PFSK-1 (cell line): Measurements from ENCODE around the gene GALNTL6.

ENCODE experiments used
- FOXP2 ChIP-seq: optimal IDR thresholded peaks from 2 replicates; pipeline ENCODE3; 2011; ENCODE audit warnings: borderline replicate concordance, control low read depth, inconsistent platforms; ENCODE audit not compliant: insufficient read depth; ENCODE audit errors: extremely low read length, extremely low read depth
- POLR2AphosphoS5 ChIP-seq: IDR thresholded peaks from 2 replicates; pipeline ENCODE4 v1.6.1; 2012; ENCODE audit warnings: low read depth, mild to moderate bottlenecking, control low read depth, low read length, moderate library complexity
- SIN3A ChIP-seq: IDR thresholded peaks from 2 replicates; pipeline ENCODE4 v1.6.1; 2012; ENCODE audit warnings: mild to moderate bottlenecking, low read length, moderate library complexity, borderline replicate concordance; ENCODE audit not compliant: insufficient read depth
- TAF1 ChIP-seq: IDR thresholded peaks from 2 replicates; pipeline ENCODE4 v1.6.1; 2012; ENCODE audit warnings: low read length, control low read depth, borderline replicate concordance; ENCODE audit not compliant: insufficient read depth
- TF ChIP-seq, protein P1 (sequence below), 2 experiments: IDR thresholded peaks; 2 replicates each; pipeline versions ENCODE4 v1.6.1 to v1.8.0; 2011 to 2012; ENCODE audit warnings: low read depth in 2 of 2, low read length in 2 of 2, control low read depth in 1 of 2, inconsistent platforms in 1 of 2, mild to moderate bottlenecking in 1 of 2, moderate library complexity in 1 of 2; ENCODE audit not compliant: insufficient read depth in 1 of 2

The GALNTL6 gene

GRCh38 chr4:171954650-171955049, 141.4 kb downstream of the GALNTL6 start:
- TF ChIP-seq POLR2AphosphoS5 (no peak), SIN3A (no peak), TAF1 (no peak), FOXP2 (no peak)
- TF ChIP-seq, protein P1, sequence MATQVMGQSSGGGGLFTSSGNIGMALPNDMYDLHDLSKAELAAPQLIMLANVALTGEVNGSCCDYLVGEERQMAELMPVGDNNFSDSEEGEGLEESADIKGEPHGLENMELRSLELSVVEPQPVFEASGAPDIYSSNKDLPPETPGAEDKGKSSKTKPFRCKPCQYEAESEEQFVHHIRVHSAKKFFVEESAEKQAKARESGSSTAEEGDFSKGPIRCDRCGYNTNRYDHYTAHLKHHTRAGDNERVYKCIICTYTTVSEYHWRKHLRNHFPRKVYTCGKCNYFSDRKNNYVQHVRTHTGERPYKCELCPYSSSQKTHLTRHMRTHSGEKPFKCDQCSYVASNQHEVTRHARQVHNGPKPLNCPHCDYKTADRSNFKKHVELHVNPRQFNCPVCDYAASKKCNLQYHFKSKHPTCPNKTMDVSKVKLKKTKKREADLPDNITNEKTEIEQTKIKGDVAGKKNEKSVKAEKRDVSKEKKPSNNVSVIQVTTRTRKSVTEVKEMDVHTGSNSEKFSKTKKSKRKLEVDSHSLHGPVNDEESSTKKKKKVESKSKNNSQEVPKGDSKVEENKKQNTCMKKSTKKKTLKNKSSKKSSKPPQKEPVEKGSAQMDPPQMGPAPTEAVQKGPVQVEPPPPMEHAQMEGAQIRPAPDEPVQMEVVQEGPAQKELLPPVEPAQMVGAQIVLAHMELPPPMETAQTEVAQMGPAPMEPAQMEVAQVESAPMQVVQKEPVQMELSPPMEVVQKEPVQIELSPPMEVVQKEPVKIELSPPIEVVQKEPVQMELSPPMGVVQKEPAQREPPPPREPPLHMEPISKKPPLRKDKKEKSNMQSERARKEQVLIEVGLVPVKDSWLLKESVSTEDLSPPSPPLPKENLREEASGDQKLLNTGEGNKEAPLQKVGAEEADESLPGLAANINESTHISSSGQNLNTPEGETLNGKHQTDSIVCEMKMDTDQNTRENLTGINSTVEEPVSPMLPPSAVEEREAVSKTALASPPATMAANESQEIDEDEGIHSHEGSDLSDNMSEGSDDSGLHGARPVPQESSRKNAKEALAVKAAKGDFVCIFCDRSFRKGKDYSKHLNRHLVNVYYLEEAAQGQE (IDR thresholded peaks at IDR 0.05; ENCODE audit: insufficient read depth in 1 of 2, low read depth in 2 of 2, low read length in 2 of 2): no peak

DNA sequence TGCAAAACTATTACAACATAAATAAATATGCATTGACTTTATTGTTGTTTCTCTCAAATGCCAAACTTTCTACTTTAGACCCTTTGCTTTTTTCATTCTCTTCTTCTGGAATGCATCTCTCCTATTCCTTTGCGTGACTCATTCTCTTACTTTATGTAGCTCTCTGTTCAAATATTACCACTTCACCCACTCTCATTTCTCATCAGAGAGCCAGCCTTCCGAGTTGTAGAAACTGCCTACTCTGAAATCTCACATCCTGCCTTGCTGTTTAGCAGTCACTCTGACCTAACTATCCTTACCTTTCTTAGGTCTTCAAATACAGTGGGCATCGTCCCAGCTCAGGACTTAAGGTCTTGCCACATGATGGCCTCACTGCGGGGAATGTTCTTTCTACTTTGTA, 143.5 kb downstream of the GALNTL6 start:
- TF ChIP-seq POLR2AphosphoS5 (no peak), SIN3A (no peak), TAF1 (no peak), FOXP2 (no peak)
- TF ChIP-seq, protein P1 (IDR thresholded peaks at IDR 0.05; ENCODE audit: insufficient read depth in 1 of 2, low read depth in 2 of 2, low read length in 2 of 2): no peak

DNA sequence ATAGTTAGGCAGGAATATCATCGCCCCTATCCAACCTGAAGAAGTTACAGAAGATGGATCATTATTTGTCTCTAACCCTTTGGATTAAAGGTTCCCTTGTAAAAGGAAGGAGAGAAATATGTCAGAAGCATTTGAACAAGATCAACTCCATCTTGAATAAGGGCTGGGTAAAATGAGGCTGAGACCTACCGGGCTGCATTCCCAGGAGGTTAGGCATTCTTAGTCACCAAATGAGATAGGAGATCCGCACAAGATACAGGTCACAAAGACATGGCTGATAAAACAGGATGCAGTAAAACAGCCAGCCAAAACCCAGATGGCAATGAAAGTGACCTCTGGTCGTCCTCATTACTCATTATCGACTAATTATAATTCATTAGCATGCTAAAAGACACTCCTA, 148.9 kb downstream of the GALNTL6 start:
- TF ChIP-seq SIN3A (no peak), TAF1 (no peak), FOXP2 (no peak), POLR2AphosphoS5 (no peak)
- TF ChIP-seq, protein P1 (IDR thresholded peaks at IDR 0.05; ENCODE audit: insufficient read depth in 1 of 2, low read depth in 2 of 2, low read length in 2 of 2): no peak

DNA sequence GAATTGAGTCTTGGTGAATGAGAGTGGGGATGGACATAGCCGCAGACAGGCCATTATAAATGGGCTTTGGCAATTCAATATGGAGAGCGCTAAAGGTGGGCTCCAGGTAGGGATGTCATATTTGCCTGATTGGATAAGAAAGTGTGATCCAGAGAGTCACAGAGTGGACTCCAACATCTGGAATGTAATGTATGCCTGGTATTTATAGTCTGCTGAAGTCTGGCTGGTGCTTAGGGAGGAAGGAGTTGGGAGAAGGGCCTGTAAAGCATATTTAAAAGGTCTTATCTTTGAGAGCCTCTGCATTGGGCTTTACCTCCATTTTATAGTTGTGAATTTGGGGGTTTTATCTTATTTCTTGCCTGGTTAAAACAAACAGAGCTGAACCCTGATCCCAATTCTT, 153.2 kb downstream of the GALNTL6 start:
- TF ChIP-seq, protein P1 (IDR thresholded peaks at IDR 0.05; ENCODE audit: insufficient read depth in 1 of 2, low read depth in 2 of 2, low read length in 2 of 2): no peak
- TF ChIP-seq FOXP2 (no peak), SIN3A (no peak), TAF1 (no peak), POLR2AphosphoS5 (no peak)

GRCh38 chr4:171978216-171978615, 165.0 kb downstream of the GALNTL6 start:
- TF ChIP-seq, protein P1 (IDR thresholded peaks at IDR 0.05; ENCODE audit: insufficient read depth in 1 of 2, low read depth in 2 of 2, low read length in 2 of 2): no peak
- TF ChIP-seq TAF1 (no peak), FOXP2 (no peak), SIN3A (no peak), POLR2AphosphoS5 (no peak)
